ENCODE data around the gene RANBP17. TPM values are rescaled to one million over a fixed set of nuclear protein-coding genes. Genes with fewer than 3 reads are reported as not detected.

The RANBP17 gene
- 5.5 and 16.5 TPM in 2 replicates for total RNA-seq

DNA sequence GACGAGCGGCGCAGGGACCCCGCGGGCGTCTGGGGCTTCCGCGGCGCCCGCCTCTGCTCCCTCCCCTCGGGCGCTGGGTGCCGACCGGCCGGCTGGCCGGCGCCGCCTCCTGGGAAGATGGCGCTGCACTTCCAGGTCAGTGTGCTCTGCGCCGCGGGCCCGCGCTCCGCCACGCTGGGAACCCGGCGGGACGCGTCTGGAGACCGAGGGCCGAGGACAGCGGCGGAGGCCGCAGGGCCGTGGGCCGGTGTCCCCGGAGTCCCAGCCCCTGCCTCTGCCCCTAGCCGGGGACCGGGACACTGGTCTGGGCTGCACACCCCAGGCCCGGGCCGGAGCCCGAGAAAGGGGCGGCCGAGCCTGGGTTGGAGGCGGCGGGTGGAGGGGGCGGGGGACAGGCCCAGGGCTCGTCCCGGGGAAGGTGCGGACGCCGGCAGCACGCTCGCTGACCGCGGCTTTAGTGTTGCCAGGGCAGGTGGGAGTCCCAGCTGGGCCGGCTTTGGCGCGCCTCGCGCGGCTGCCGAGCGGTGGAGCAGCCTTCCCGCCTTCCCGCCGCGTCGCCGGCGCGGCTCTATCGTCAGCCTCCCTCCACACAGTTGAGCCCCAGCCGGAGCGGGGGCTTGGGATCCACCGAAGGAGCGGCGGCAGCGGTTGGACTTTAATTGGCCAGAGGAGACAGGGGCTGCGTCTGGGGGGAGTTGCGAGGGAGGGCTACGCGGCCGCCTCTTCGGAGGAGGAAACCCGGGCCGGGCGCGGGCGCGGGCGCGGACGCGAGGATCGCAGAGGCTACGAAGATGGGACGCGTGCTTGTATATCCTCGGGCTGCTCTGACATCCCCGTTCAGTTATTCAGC is at the start of gene RANBP17:
RANBP17 (plus strand) TSS at position 102 of the 850 bp plus-strand sequence.

DNA sequence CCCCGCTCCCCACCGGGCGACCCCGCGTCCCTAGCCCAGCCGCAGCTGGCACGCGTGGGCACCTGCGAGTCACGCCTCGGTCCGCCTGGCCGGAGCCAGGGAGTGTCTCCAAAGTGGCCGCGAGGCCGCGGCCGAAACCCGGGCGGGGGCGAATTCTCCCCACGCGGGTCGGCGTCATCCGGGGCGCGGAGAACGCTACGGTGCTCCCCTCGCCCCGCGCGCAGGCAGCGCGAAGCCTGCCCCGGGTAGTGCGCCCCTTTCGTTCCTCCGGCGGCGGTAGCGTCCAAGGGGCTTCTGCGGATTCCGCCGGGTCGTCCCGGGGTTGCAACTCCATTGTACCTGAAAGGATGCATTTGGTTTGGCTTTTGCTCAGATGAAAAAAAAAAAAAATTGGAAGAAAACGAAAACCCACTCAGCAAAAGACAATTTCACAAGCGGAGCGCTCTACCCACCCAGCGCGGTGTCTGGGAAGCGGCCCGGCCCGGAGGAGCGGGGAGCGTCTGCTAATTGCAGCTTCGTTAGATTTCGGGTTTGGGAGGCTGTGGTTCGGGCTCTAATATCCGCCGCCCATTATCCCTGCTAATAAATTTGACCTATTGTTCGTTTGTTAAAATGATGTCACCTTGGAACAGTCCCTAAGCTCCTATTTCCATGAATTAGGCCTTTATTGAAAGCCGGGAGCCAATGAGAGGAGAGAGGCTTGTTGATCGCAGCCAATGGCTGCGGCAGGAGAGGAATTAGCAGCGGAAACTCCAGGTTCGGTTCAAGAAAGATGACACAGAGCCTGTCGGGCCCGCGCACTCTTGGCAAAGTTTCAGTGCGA is 446.8 kb downstream of the RANBP17 start, which contains the start of gene TLX3:
TLX3 (plus strand) TSS at position 796 of the 823 bp plus-strand sequence. CDS start 118 bp downstream, outside the sequence.

Other genes starting within 250 kb of the RANBP17 start
- 0.49 and 1.5 TPM in 2 replicates for gene GABRP, start 78.3 kb upstream of the RANBP17 start, total RNA-seq

All from bladder microvascular endothelial cell (primary cell).